IgD-negative memory B cell (primary cell): ENCODE results near the gene NFATC2. TPM values are rescaled to one million over a fixed set of nuclear protein-coding genes. Genes with fewer than 3 reads are reported as not detected.

ENCODE experiments used
- H3K27ac Mint-ChIP-seq, 3 donors: one replicate each; pipeline ENCODE4 v1.8.0; 2020 to 2022; ENCODE audit warnings: mild to moderate bottlenecking in 3 of 3, mixed read lengths in 3 of 3, moderate library complexity in 1 of 3
- H3K27me3 Mint-ChIP-seq: one replicate; pipeline ENCODE4 v1.8.0; 2021; ENCODE audit warnings: mixed read lengths
- H3K36me3 Mint-ChIP-seq: one replicate; pipeline ENCODE4 v1.8.0; 2020; ENCODE audit warnings: mild to moderate bottlenecking, mixed read lengths
- H3K4me1 Mint-ChIP-seq, 3 donors: one replicate each; pipeline ENCODE4 v1.8.0; 2020 to 2022; ENCODE audit warnings: mixed read lengths in 3 of 3, mild to moderate bottlenecking in 1 of 3
- H3K4me3 Mint-ChIP-seq, 4 donors: one replicate each; pipeline ENCODE4 v1.8.0; 2020 to 2022; ENCODE audit warnings: mild to moderate bottlenecking in 4 of 4, mixed read lengths in 4 of 4, moderate library complexity in 3 of 4
- H3K9me3 Mint-ChIP-seq, 3 donors: one replicate each; pipeline ENCODE4 v1.8.0; 2020 to 2021; ENCODE audit warnings: mixed read lengths in 3 of 3, mild to moderate bottlenecking in 1 of 3
- polyA plus RNA-seq: library from polyadenylated mRNA; unstranded; fragments of 300-500 nt; fragmentation: Illumina TruSeq; gene quantifications from one replicate; pipeline ENCODE4 v1.2.3, GENCODE V29; 2021

Gene NFATC2
- polyA plus RNA-seq, 1 donor from 2014 or later: 17.4 TPM

GRCh38 chr20:51536116-51537069 lies 6.1 kb downstream of the NFATC2 start:
- H3K27me3 Mint-ChIP-seq: no peaks in the 10 kb centered on the region
- H3K4me1 Mint-ChIP-seq: peaks cover 56 to 65% (median 60%) of the 10 kb centered on the region in 3 donors
- H3K9me3 Mint-ChIP-seq: no peaks in the 10 kb centered on the region
- peaks cover 8% of the 10 kb centered on the region for H3K36me3 Mint-ChIP-seq
- H3K4me3 Mint-ChIP-seq: peak overlapping the region in 3 of 4 donors; percentile 5 to 78 (median 41)
- peak overlapping the region in 2 of 3 donors; percentile 10 to 41 for H3K27ac Mint-ChIP-seq

DNA sequence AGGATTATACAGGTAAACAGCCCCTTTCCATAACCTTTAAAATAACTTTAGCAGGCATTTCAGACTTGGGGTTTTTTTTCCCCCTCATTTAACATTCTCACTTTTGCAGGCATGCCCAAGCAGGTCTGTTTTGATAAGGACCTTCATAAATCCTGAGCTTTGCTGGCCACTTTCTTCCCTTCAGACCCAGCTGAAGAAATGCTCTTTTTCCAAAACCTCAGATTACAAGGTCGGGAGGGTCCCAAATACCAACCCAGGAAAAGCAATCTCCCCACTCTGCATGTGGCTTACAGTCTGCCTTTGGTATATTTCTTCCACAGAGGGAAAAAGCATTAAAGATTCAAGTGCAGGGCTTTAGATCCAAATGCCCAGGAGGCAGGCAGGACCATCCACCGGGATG lies 6.8 kb downstream of the NFATC2 start:
- Mint-ChIP-seq H3K4me3 (peak overlapping the region in 2 of 4 donors; percentile 13 to 78), H3K4me1 (peaks cover 56 to 64% (median 61%) of the 10 kb centered on the region in 3 donors), H3K27ac (peak overlapping the region in 2 of 3 donors; percentile 10 to 14), H3K27me3 (no peaks in the 10 kb centered on the region), H3K36me3 (peaks cover 8% of the 10 kb centered on the region), H3K9me3 (no peaks in the 10 kb centered on the region)

GRCh38 chr20:51535075-51535386 lies 7.5 kb downstream of the NFATC2 start:
- Mint-ChIP-seq H3K36me3 (peaks cover 8% of the 10 kb centered on the region), H3K4me3 (peak overlapping the region in 3 of 4 donors; percentile 13 to 88 (median 65)), H3K27me3 (no peaks in the 10 kb centered on the region), H3K27ac (peak overlapping the region; percentile 14 to 63 (median 45)), H3K4me1 (peaks cover 57 to 64% (median 62%) of the 10 kb centered on the region in 3 donors), H3K9me3 (no peaks in the 10 kb centered on the region)

DNA sequence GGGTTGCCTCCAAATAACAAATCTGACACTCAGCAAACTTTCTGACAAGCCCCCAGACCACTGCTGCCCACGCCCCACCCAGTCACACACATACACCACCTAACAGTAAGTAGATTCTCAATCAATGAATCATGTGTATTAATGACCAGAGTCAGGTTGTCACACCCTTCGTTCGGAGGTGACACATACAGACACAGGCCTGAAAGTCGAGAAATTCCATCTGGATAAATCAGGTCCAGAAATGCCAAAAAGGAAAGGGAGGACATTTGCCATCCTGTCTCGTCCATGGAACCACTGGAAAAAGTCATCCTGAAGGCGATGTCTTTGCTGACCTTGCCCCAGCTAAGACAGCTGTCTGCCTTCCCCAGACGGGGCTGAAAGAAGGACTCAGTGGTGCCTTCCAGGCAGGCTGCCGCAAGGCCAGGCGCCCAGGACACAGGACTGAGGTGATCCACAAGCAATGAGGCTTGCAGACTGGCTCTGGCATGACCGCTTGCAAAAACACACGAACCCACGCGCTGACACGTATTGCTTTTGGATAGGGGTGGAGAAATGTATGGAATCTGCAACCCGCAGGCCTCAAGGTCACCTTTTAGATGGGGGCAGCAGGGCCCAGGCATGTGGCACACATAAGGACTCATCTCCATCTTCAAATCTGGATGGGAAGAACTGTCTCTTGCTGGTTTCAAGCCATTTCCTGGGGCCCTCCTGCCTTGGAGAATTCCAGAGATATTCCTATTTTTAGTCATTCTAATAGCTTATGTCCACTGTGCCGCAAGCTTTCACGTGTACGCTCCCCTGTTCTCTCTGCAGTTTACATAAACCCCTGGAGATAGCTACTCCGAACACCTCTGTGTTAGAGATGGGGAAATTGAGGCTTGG lies 9.0 kb downstream of the NFATC2 start:
- Mint-ChIP-seq H3K36me3 (peaks cover 5% of the 10 kb centered on the region), H3K27me3 (no peaks in the 10 kb centered on the region), H3K4me1 (peaks cover 62 to 69% (median 65%) of the 10 kb centered on the region in 3 donors), H3K27ac (peak overlapping the region in 1 of 3 donors; percentile 97), H3K9me3 (no peaks in the 10 kb centered on the region), H3K4me3 (peak overlapping the region in 2 of 4 donors; percentile 14 to 34)

GRCh38 chr20:51532577-51533191 lies 9.8 kb downstream of the NFATC2 start:
- Mint-ChIP-seq H3K4me1 (peaks cover 59 to 73% (median 66%) of the 10 kb centered on the region in 3 donors), H3K36me3 (peaks cover 2% of the 10 kb centered on the region), H3K27ac (peak overlapping the region in 2 of 3 donors; percentile 18 to 97), H3K27me3 (no peaks in the 10 kb centered on the region), H3K9me3 (no peaks in the 10 kb centered on the region), H3K4me3 (peak overlapping the region in 3 of 4 donors; percentile 47 to 58 (median 51))

DNA sequence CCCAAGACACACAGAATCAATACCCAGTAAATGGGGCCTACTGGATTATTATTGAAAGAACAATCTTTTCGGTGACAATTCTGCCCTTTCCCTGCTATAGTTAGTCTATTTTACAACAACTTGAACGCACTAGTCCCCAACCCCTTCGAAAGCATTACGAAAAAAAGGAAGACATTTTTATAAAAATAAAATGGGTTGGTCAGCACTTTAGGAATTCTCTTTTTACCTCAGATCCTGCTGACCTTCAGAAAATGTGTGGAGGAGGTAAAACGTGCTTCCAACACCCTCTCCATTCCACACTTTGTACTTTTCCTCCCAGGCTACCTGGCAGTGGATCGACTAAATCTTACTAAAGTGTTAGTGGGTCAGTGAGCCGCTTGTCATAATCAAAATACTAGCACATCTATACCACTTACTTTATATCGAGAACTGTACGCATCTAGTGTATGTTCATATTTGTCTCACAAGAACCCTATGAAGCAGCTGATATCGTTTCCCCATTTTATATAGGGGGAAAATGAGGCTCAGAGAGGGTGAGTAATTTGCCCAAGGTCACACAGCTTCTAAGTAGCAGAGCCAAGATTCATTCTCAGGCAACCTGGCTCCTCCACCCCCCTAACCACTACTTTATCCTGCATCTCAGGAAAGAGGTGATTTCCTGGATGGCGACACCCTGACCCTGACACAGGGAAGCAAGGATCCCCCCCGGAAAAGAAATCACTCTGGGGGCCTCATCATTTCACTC lies 10.6 kb downstream of the NFATC2 start:
- Mint-ChIP-seq H3K4me1 (peaks cover 59 to 77% (median 69%) of the 10 kb centered on the region in 3 donors), H3K9me3 (no peaks in the 10 kb centered on the region), H3K27ac (peak overlapping the region; percentile 52 to 97 (median 91)), H3K4me3 (peak overlapping the region in 3 of 4 donors; percentile 26 to 87 (median 85)), H3K27me3 (no peaks in the 10 kb centered on the region), H3K36me3 (peaks cover 2% of the 10 kb centered on the region)

GRCh38 chr20:51531141-51531710 lies 11.3 kb downstream of the NFATC2 start:
- Mint-ChIP-seq H3K27me3 (no peaks in the 10 kb centered on the region), H3K4me3 (peak overlapping the region in 3 of 4 donors; percentile 26 to 87 (median 85)), H3K27ac (peak overlapping the region; percentile 52 to 97 (median 91)), H3K4me1 (peaks cover 56 to 77% (median 67%) of the 10 kb centered on the region in 3 donors), H3K36me3 (peaks cover 2% of the 10 kb centered on the region), H3K9me3 (no peaks in the 10 kb centered on the region)

GRCh38 chr20:51529758-51530157 lies 12.8 kb downstream of the NFATC2 start:
- Mint-ChIP-seq H3K27ac (peak overlapping the region in 2 of 3 donors; percentile 6 to 20), H3K9me3 (no peaks in the 10 kb centered on the region), H3K4me1 (peaks cover 54 to 76% (median 68%) of the 10 kb centered on the region in 3 donors), H3K36me3 (peaks cover 2% of the 10 kb centered on the region), H3K4me3 (peak overlapping the region in 2 of 4 donors; percentile 84 to 89), H3K27me3 (no peaks in the 10 kb centered on the region)

DNA sequence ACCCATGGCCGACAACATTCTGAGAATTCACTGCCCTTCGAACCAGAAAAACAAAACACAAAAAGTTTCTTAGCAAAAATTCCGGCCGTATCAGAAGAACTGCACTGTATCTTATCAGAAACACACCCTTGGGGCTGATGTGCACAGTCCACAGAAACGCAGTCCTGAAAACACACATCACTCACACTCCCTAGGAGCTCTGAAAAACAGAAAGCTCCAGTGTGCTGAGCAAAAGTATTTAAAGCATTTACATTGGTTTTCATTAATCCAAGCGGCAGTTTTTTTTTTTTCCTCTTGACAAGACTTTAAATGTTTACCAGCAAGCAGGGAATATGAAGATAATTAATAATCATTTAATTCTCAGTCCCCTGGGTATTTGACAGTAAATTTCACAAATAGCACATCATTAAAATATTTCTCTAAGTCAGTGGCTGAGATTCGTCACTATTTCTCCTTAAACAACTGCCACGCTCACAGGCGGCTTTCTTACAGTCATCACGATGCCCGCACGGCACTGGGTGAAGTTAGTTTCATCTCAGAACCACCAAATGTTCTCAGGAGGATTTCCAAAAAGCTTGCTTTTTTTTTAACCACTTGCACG lies 13.3 kb downstream of the NFATC2 start:
- Mint-ChIP-seq H3K4me3 (peak overlapping the region; percentile 10 to 89 (median 69)), H3K27me3 (no peaks in the 10 kb centered on the region), H3K36me3 (peaks cover 2% of the 10 kb centered on the region), H3K9me3 (no peaks in the 10 kb centered on the region), H3K27ac (peak overlapping the region in 2 of 3 donors; percentile 20 to 88), H3K4me1 (peaks cover 50 to 78% (median 71%) of the 10 kb centered on the region in 3 donors)

- Mint-ChIP-seq H3K9me3 (no peaks in the 10 kb centered on the region), H3K27ac (peak overlapping the region in 2 of 3 donors; percentile 20 to 88), H3K4me3 (peak overlapping the region; percentile 10 to 89 (median 69)), H3K4me1 (peaks cover 50 to 74% (median 68%) of the 10 kb centered on the region in 3 donors), H3K36me3 (peaks cover 2% of the 10 kb centered on the region), H3K27me3 (no peaks in the 10 kb centered on the region)
Measured at GRCh38 chr20:51528263-51529027, 14.1 kb downstream of the NFATC2 start.

DNA sequence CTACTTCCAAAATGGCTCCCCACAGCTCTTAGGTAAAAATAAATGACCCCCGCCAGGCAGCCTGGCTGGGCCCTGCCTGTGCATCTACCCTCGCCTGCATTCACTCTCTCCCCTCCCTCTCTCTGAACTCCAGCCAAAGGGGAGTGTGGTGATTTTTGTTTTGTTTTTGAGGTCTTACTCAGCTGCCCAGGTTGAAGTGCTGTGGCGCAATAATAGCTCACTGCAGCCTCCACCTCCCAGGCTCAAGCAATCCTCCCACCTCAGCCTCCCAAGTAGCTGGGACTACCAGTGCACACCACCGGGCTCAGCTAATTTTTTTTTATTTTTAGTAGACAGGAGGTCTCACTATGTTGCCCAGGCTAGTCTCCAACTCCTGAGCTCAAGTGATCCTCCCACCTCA lies 15.8 kb downstream of the NFATC2 start:
- peak overlapping the region in 2 of 4 donors; percentile 93 to 98 for H3K4me3 Mint-ChIP-seq
- no peaks in the 10 kb centered on the region for H3K9me3 Mint-ChIP-seq
- H3K36me3 Mint-ChIP-seq: peaks cover 3% of the 10 kb centered on the region
- no peaks in the 10 kb centered on the region for H3K27me3 Mint-ChIP-seq
- H3K27ac Mint-ChIP-seq: peak overlapping the region; percentile 35 to 93 (median 73)
- H3K4me1 Mint-ChIP-seq: peaks cover 58 to 70% (median 63%) of the 10 kb centered on the region in 3 donors

DNA sequence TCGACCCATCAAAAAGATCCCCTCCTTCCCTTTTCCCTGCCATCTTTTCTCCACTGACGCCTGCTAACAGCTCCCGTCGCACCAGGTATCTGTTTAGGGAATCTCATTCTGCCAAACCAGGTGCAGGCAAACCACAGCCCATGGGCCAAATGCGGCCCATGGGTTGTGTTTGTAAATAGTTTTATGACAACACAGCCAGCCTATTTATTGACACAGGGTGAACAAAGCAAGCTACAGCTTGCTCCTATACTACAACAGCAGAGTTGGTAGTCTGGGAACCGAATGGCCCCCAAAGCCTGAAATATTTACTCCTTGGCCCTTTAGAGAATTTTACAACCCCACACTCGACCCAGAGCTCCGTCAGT lies 16.4 kb downstream of the NFATC2 start:
- Mint-ChIP-seq H3K4me1 (peaks cover 53 to 64% (median 59%) of the 10 kb centered on the region in 3 donors), H3K9me3 (no peaks in the 10 kb centered on the region), H3K27me3 (no peaks in the 10 kb centered on the region), H3K36me3 (peaks cover 5% of the 10 kb centered on the region), H3K4me3 (peak overlapping the region; percentile 52 to 98 (median 82)), H3K27ac (peak overlapping the region; percentile 35 to 93 (median 73))
